OCI-LY1 (cell line): ENCODE results near the gene MAP7D3.

Experiments
- EZH2 ChIP-seq: fragments of 200-600 bp; sonication (generic), shearing (Covaris generic); IDR thresholded peaks from 2 replicates; pipeline ENCODE4 v1.8.0; 2017; ENCODE audit warnings: borderline replicate concordance, mixed run types, mild to moderate bottlenecking, antibody characterized with exemption, low read length, moderate library complexity, mixed read lengths
- TF ChIP-seq, protein P1 (sequence below): fragments of 200-600 bp; sonication (generic), shearing (Covaris generic); IDR thresholded peaks from 2 replicates; pipeline ENCODE4 v1.5.1; 2017; ENCODE audit warnings: mild to moderate bottlenecking, antibody characterized with exemption, low read length, moderate library complexity, mixed read lengths

DNA sequence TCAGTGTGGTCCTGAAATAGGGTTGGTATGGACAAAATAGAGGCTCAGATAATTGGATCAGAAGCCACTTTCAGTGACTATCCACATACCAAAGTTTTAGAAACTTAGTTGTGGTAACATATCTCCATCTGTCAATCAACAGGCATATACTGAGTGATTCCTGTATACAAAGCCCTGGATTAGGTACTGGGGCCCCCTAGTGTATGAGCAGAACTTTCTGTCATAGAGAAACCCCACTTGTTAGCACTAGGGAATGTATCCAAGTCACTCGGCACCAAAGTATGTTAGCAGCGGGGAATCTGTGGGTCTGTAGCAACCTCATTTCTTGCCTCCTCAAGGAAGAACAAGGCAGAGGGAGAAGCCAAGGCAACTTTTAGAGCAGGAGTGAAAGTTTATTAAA lies 50.7 kb downstream of the MAP7D3 start:
- TF ChIP-seq, protein P1, sequence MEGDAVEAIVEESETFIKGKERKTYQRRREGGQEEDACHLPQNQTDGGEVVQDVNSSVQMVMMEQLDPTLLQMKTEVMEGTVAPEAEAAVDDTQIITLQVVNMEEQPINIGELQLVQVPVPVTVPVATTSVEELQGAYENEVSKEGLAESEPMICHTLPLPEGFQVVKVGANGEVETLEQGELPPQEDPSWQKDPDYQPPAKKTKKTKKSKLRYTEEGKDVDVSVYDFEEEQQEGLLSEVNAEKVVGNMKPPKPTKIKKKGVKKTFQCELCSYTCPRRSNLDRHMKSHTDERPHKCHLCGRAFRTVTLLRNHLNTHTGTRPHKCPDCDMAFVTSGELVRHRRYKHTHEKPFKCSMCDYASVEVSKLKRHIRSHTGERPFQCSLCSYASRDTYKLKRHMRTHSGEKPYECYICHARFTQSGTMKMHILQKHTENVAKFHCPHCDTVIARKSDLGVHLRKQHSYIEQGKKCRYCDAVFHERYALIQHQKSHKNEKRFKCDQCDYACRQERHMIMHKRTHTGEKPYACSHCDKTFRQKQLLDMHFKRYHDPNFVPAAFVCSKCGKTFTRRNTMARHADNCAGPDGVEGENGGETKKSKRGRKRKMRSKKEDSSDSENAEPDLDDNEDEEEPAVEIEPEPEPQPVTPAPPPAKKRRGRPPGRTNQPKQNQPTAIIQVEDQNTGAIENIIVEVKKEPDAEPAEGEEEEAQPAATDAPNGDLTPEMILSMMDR: peak; percentile 46
- TF ChIP-seq EZH2: no peak
